Astrocyte (in vitro differentiated cells and primary cell): ENCODE data around the gene COPS7A. TPM values are rescaled to one million over a fixed set of nuclear protein-coding genes. Genes with fewer than 3 reads are reported as not detected.

Source experiments
- DNase-seq: peaks from one replicate; pipeline ENCODE4 v3.0.0-alpha.2; 2010; ENCODE audit warnings: low read depth
- FAIRE-seq: peaks from 2 replicates; lab custom pipeline; 2011; peaks lifted over from hg19 to GRCh38; lab: Jason Lieb, UNC
- H2AFZ ChIP-seq: 2 replicates; pipeline ENCODE4 v1.6.0; 2012; ENCODE audit warnings: low read depth, low read length, inconsistent platforms
- H3K27ac ChIP-seq: 2 replicates; pipeline ENCODE4 v1.5.1; 2011; ENCODE audit warnings: low read depth, low read length, inconsistent platforms
- H3K27me3 ChIP-seq: 2 replicates; pipeline ENCODE4 v1.6.0; 2011; ENCODE audit warnings: low read length, inconsistent platforms; ENCODE audit not compliant: insufficient read depth
- H3K36me3 ChIP-seq: 2 replicates; pipeline ENCODE4 v1.5.1; 2011; ENCODE audit warnings: low read length, inconsistent platforms; ENCODE audit not compliant: insufficient read depth
- H3K4me1 ChIP-seq: 2 replicates; pipeline ENCODE4 v1.5.1; 2011; ENCODE audit warnings: low read length, inconsistent platforms; ENCODE audit not compliant: insufficient read depth
- H3K4me2 ChIP-seq: 2 replicates; pipeline ENCODE4 v1.6.0; 2012; ENCODE audit warnings: low read length, inconsistent platforms
- H3K4me3 ChIP-seq: 2 replicates; pipeline ENCODE4 v1.5.1; 2011; ENCODE audit warnings: low read depth, mild to moderate bottlenecking, low read length, inconsistent platforms; ENCODE audit not compliant: insufficient read depth
- H3K79me2 ChIP-seq: 2 replicates; pipeline ENCODE4 v1.6.0; 2012; ENCODE audit warnings: mild to moderate bottlenecking, low read length, inconsistent platforms; ENCODE audit not compliant: insufficient read depth
- H3K9ac ChIP-seq: 2 replicates; pipeline ENCODE4 v1.6.0; 2012; ENCODE audit warnings: mild to moderate bottlenecking, low read length, inconsistent platforms
- H3K9me3 ChIP-seq: 2 replicates; pipeline ENCODE4 v1.5.1; 2012; ENCODE audit warnings: low read depth, mild to moderate bottlenecking, low read length, inconsistent platforms; ENCODE audit not compliant: insufficient read depth
- H4K20me1 ChIP-seq: 2 replicates; pipeline ENCODE4 v1.6.0; 2012; ENCODE audit warnings: low read length, inconsistent platforms; ENCODE audit not compliant: insufficient read depth
- H3K27ac Mint-ChIP-seq: one replicate; pipeline ENCODE4 v1.8.0; 2021; ENCODE audit warnings: mild to moderate bottlenecking, mixed read lengths; ENCODE audit not compliant: unreplicated experiment
- H3K27me3 Mint-ChIP-seq: one replicate; pipeline ENCODE4 v1.8.0; 2021; ENCODE audit warnings: low read depth, mixed read lengths; ENCODE audit not compliant: unreplicated experiment
- H3K36me3 Mint-ChIP-seq: one replicate; pipeline ENCODE4 v1.8.0; 2021; ENCODE audit warnings: low read depth, mixed read lengths; ENCODE audit not compliant: unreplicated experiment
- H3K4me1 Mint-ChIP-seq: one replicate; pipeline ENCODE4 v1.8.0; 2021; ENCODE audit warnings: low read depth, mixed read lengths; ENCODE audit not compliant: unreplicated experiment
- H3K4me3 Mint-ChIP-seq: one replicate; pipeline ENCODE4 v1.8.0; 2021; ENCODE audit warnings: mild to moderate bottlenecking, moderate library complexity, mixed read lengths; ENCODE audit not compliant: unreplicated experiment
- H3K9me3 Mint-ChIP-seq: one replicate; pipeline ENCODE4 v1.8.0; 2021; ENCODE audit warnings: mild to moderate bottlenecking, mixed read lengths; ENCODE audit not compliant: unreplicated experiment
- EZH2 ChIP-seq: IDR thresholded peaks from 2 replicates; pipeline ENCODE4 v1.6.1; 2012; ENCODE audit warnings: mild to moderate bottlenecking, low read length, inconsistent platforms; ENCODE audit not compliant: insufficient read depth
- total RNA-seq: library from RNA; stranded (reverse); gene quantifications from 2 replicates; pipeline ENCODE4 v1.2.1, GENCODE V29; 2021
- TF ChIP-seq, protein P1 (sequence below): IDR thresholded peaks from 2 replicates; pipeline ENCODE4 v1.5.1; 2011; ENCODE audit warnings: low read depth, mild to moderate bottlenecking, inconsistent platforms, low read length, moderate library complexity; ENCODE audit not compliant: insufficient read depth

The COPS7A gene
- total RNA-seq, 1 donor from 2014 or later, result 47.3 TPM

DNA sequence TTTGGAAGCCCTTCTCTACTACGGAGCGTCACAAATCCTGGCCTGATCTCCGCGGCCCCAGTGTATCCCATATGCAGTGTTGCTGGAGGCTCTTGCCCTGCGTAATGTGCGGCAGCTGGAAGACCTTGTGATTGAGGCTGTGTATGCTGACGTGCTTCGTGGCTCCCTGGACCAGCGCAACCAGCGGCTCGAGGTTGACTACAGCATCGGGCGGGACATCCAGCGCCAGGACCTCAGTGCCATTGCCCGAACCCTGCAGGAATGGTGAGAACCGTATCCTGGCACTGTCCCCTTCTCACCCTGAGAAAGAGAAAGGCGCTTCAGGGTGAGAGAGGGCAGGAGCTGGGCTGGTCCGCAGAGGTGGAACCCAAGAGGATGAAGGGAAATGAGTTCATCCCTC, 5.3 kb downstream of the COPS7A start:
- H3K4me2 ChIP-seq, result no peak overlapping the region
- H3K27me3 ChIP-seq, result no peaks in the 10 kb centered on the region
- no peak overlapping the region for H3K27ac ChIP-seq
- H3K27me3 Mint-ChIP-seq, result no peaks in the 10 kb centered on the region
- peaks cover 7% of the 10 kb centered on the region for H3K4me1 ChIP-seq
- H3K4me1 Mint-ChIP-seq, result peaks cover 9% of the 10 kb centered on the region
- no peak overlapping the region for H3K9ac ChIP-seq
- no peak overlapping the region for H3K4me3 ChIP-seq
- peaks cover 13% of the 10 kb centered on the region for H3K79me2 ChIP-seq
- no peak overlapping the region for H3K4me3 Mint-ChIP-seq
- no peaks in the 10 kb centered on the region for H3K9me3 Mint-ChIP-seq
- peaks cover 38% of the 10 kb centered on the region for H3K36me3 ChIP-seq
- H3K36me3 Mint-ChIP-seq, result peaks cover 19% of the 10 kb centered on the region
- FAIRE-seq, result no peak
- no peak overlapping the region for H2AFZ ChIP-seq
- H3K9me3 ChIP-seq, result no peaks in the 10 kb centered on the region
- no peak overlapping the region for H3K27ac Mint-ChIP-seq
- H4K20me1 ChIP-seq, result peaks cover 11% of the 10 kb centered on the region
- DNase-seq, result no peak
- TF ChIP-seq, protein P1, sequence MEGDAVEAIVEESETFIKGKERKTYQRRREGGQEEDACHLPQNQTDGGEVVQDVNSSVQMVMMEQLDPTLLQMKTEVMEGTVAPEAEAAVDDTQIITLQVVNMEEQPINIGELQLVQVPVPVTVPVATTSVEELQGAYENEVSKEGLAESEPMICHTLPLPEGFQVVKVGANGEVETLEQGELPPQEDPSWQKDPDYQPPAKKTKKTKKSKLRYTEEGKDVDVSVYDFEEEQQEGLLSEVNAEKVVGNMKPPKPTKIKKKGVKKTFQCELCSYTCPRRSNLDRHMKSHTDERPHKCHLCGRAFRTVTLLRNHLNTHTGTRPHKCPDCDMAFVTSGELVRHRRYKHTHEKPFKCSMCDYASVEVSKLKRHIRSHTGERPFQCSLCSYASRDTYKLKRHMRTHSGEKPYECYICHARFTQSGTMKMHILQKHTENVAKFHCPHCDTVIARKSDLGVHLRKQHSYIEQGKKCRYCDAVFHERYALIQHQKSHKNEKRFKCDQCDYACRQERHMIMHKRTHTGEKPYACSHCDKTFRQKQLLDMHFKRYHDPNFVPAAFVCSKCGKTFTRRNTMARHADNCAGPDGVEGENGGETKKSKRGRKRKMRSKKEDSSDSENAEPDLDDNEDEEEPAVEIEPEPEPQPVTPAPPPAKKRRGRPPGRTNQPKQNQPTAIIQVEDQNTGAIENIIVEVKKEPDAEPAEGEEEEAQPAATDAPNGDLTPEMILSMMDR, result no peak
- no peak for TF ChIP-seq EZH2

- Histone ChIP-seq H3K4me1 (no peaks in the 10 kb centered on the region), H3K27ac (no peak overlapping the region), H4K20me1 (peaks cover 11% of the 10 kb centered on the region), H2AFZ (no peak overlapping the region), H3K36me3 (peaks cover 38% of the 10 kb centered on the region), H3K79me2 (peaks cover 6% of the 10 kb centered on the region), H3K9me3 (no peaks in the 10 kb centered on the region), H3K9ac (no peak overlapping the region), H3K4me3 (no peak overlapping the region), H3K4me2 (no peak overlapping the region), H3K27me3 (no peaks in the 10 kb centered on the region)
- TF ChIP-seq EZH2, result no peak
- TF ChIP-seq, protein P1, result no peak
- H3K27me3 Mint-ChIP-seq, result no peaks in the 10 kb centered on the region
- DNase-seq, result no peak
- peaks cover 5% of the 10 kb centered on the region for H3K4me1 Mint-ChIP-seq
- no peak overlapping the region for H3K27ac Mint-ChIP-seq
- peak overlapping the region; percentile 11 for H3K4me3 Mint-ChIP-seq
- peaks cover 23% of the 10 kb centered on the region for H3K36me3 Mint-ChIP-seq
- no peak for FAIRE-seq
- H3K9me3 Mint-ChIP-seq, result no peaks in the 10 kb centered on the region
These were observed 6.3 kb downstream of the COPS7A start for GRCh38 chr12:6730169-6730568.

DNA sequence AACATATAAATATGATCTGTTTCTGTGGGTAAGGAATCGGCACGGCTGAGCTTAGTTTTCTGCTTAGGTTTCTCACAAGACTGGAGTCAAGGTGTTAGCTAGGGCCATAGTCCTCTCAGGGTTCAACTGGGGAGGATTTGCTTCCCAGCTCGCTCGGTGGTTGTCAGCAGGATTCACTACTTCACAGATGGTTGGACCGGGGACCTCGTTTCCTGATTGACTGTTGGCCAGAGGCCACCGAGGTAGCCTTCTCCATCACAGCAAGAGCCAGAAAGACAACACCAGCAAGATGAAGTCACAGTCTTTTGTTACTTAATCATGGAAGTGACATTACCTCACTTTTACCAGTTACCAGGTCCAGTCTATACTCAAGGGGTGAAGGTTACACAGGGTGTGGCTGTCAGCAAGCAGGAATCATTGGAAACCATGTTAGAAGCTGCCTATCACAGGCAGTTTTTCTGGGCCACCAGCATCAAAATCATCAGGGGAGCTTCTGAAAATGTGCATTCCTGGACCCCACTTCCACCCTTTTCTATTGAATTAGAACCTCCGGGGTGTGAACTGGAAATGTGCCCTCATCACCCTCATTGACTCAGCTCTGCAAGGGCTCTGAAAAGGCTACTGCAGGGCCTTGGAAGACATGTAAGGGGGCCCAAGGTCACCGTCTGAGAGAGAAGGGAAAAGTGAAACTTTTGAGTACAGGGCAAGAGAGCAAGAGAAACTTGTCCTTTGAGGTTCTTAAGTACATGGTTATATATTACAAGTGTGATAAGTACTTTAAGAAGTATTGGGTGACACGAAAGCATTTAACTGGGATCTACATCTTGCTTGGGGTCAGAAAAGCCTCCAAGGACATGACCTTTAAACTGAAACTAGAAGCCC, 10.9 kb downstream of the COPS7A start:
- no peak overlapping the region for H3K4me3 Mint-ChIP-seq
- Histone ChIP-seq H3K4me1 (no peaks in the 10 kb centered on the region), H3K36me3 (peaks cover 19% of the 10 kb centered on the region), H3K27me3 (no peaks in the 10 kb centered on the region), H3K9ac (no peak overlapping the region), H3K9me3 (no peaks in the 10 kb centered on the region), H3K4me2 (no peak overlapping the region), H2AFZ (no peak overlapping the region), H3K79me2 (no peaks in the 10 kb centered on the region), H4K20me1 (peaks cover 3% of the 10 kb centered on the region), H3K4me3 (no peak overlapping the region), H3K27ac (no peak overlapping the region)
- peaks cover 2% of the 10 kb centered on the region for H3K4me1 Mint-ChIP-seq
- no peak for FAIRE-seq
- H3K27me3 Mint-ChIP-seq, result no peaks in the 10 kb centered on the region
- DNase-seq, result no peak
- TF ChIP-seq EZH2, result no peak
- TF ChIP-seq, protein P1, result no peak
- H3K27ac Mint-ChIP-seq, result no peak overlapping the region
- no peaks in the 10 kb centered on the region for H3K9me3 Mint-ChIP-seq
- peaks cover 14% of the 10 kb centered on the region for H3K36me3 Mint-ChIP-seq
